ENCODE data around the gene VWA7.
"Not testable (repeated sequence)": the region's sequence is repeated elsewhere in the genome, so short reads cannot be mapped to it uniquely, and the experiment has no call there.

The VWA7 gene

GRCh38 chr6:31795616-31796298 is 18.6 kb upstream of the VWA7 start, which contains the start of gene VARS1:
TSS of gene VARS1 (minus strand) at chr6:31795752. CDS start at chr6:31795217, 535 bp downstream.
- TF ChIP-seq CTCF (IDR thresholded peaks at IDR 0.05; ENCODE audit: insufficient read depth, low read depth, low read length, missing control alignments): peak; percentile 85
- peak; percentile 96 for DNase-seq (ENCODE audit: low read depth)
- peak within 1 kb of the TSS; percentile 95 for H3K4me3 ChIP-seq (ENCODE audit: low read depth, low read length)

- TF ChIP-seq CTCF (IDR thresholded peaks at IDR 0.05; ENCODE audit: insufficient read depth, low read depth, low read length, missing control alignments): no peak
- no peak for DNase-seq (ENCODE audit: low read depth)
- peak overlapping the region; percentile 95 for H3K4me3 ChIP-seq (ENCODE audit: low read depth, low read length)
Measured at GRCh38 chr6:31794866-31795615, 17.9 kb upstream of the VWA7 start.

GRCh38 chr6:31794294-31794865 is 17.3 kb upstream of the VWA7 start:
- no peak for TF ChIP-seq CTCF (IDR thresholded peaks at IDR 0.05; ENCODE audit: insufficient read depth, low read depth, low read length, missing control alignments)
- no peak for DNase-seq (ENCODE audit: low read depth)
- peak overlapping the region; percentile 95 for H3K4me3 ChIP-seq (ENCODE audit: low read depth, low read length)

GRCh38 chr6:31793927-31794245 is 16.8 kb upstream of the VWA7 start:
- not testable (repeated sequence) for DNase-seq (ENCODE audit: low read depth)
- peak overlapping the region; percentile 95; the same call in 1 of the 2 replicates for H3K4me3 ChIP-seq (ENCODE audit: low read depth, low read length)

- no peak overlapping the region for H3K4me3 ChIP-seq (ENCODE audit: low read depth, low read length)
- TF ChIP-seq CTCF (IDR thresholded peaks at IDR 0.05; ENCODE audit: insufficient read depth, low read depth, low read length, missing control alignments): no peak
- no peak for DNase-seq (ENCODE audit: low read depth)
Measured at GRCh38 chr6:31792761-31793171, 15.6 kb upstream of the VWA7 start.

- no peak overlapping the region for H3K4me3 ChIP-seq (ENCODE audit: low read depth, low read length)
- DNase-seq (ENCODE audit: low read depth): no peak
- TF ChIP-seq CTCF (IDR thresholded peaks at IDR 0.05; ENCODE audit: insufficient read depth, low read depth, low read length, missing control alignments): no peak
Measured at GRCh38 chr6:31792090-31792374, 14.9 kb upstream of the VWA7 start.

- peak; percentile 42 for DNase-seq (ENCODE audit: low read depth)
- H3K4me3 ChIP-seq (ENCODE audit: low read depth, low read length): no peak overlapping the region
- TF ChIP-seq CTCF (IDR thresholded peaks at IDR 0.05; ENCODE audit: insufficient read depth, low read depth, low read length, missing control alignments): peak; percentile 66
Measured at GRCh38 chr6:31791324-31792089, 14.4 kb upstream of the VWA7 start.
